ENCODE measurements around the gene CD200R1L. TPM values are rescaled to one million over a fixed set of nuclear protein-coding genes. Genes with fewer than 3 reads are reported as not detected.

CD200R1L gene
- total RNA-seq, 1 experiment from 2014 or later: not detected

DNA sequence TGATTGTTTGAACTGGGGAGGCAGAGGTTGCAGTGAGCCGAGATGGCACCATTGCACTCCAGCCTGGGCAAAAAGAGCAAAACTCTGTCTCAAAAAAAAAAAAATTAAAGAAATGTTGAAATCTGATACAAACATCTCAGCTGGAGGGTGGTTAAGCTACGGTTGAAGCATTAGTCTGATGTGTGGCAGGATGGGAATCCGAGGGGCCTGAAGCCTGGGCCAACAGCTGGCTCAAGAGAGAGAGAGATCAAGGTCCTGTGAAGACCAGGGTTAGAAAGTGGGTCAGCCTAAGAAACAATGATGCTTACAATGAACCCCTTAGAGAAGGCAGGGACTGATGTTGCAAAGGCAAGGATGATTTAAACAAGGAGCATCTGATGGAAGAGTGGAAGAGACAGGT, 69.8 kb downstream of the CD200R1L start:
- Histone ChIP-seq H4K5ac (ENCODE audit: insufficient read length, low read depth, low read length) (no peak overlapping the region), H2BK5ac (ENCODE audit: insufficient read length, low read length) (no peak overlapping the region), H2AFZ (ENCODE audit: low read length) (no peak overlapping the region), H3K9me3 (ENCODE audit: control insufficient read depth, low read depth, low read length) (no peaks in the 10 kb centered on the region), H3K4me2 (ENCODE audit: insufficient read depth, insufficient read length, low read length) (no peak overlapping the region), H2BK15ac (ENCODE audit: low read depth, low read length) (no peak overlapping the region), H2BK120ac (ENCODE audit: low read depth, low read length, poor library complexity, severe bottlenecking) (no peak overlapping the region), H3K14ac (ENCODE audit: insufficient read depth, low read length) (no peak overlapping the region), H3K79me1 (ENCODE audit: insufficient read depth, low read depth, low read length, poor library complexity, severe bottlenecking) (no peaks in the 10 kb centered on the region), H3K18ac (ENCODE audit: insufficient read length, low read depth, low read length) (no peak overlapping the region), H3K23me2 (ENCODE audit: insufficient read length, low read depth, low read length, poor library complexity, severe bottlenecking) (no peaks in the 10 kb centered on the region), H4K20me1 (ENCODE audit: control insufficient read depth, insufficient read depth, insufficient read length) (no peaks in the 10 kb centered on the region), H3K4ac (ENCODE audit: low read depth, low read length) (no peak overlapping the region), H3K79me2 (ENCODE audit: insufficient read depth, low read length) (no peaks in the 10 kb centered on the region), H3K23ac (ENCODE audit: insufficient read length, low read depth, low read length) (no peak overlapping the region), H3K56ac (ENCODE audit: insufficient read length, low read depth, low read length) (no peak overlapping the region), H2AK5ac (ENCODE audit: insufficient read length, low read length) (no peak overlapping the region), H3K27me3 (ENCODE audit: insufficient read depth, low read length) (no peaks in the 10 kb centered on the region), H3K9ac (ENCODE audit: extremely low read depth, insufficient read length, low read length) (no peak overlapping the region), H4K91ac (ENCODE audit: insufficient read length, low read depth, low read length) (no peak overlapping the region), H2BK20ac (ENCODE audit: low read depth, low read length, poor library complexity, severe bottlenecking) (no peak overlapping the region), H4K8ac (replicated peaks; ENCODE audit: insufficient read length, low read depth, low read length) (no peak overlapping the region), H3K27ac (ENCODE audit: insufficient read length, low read depth, low read length) (no peak overlapping the region), H3K4me1 (ENCODE audit: insufficient read depth, low read length) (no peaks in the 10 kb centered on the region), H3T11ph (ENCODE audit: low read length) (no peak overlapping the region), H2BK12ac (ENCODE audit: insufficient read length, low read depth, low read length) (no peak overlapping the region)
- no peaks in the 10 kb centered on the region for H3K9me3 Mint-ChIP-seq
- peaks cover 0 to 4% of the 10 kb centered on the region in 2 experiments; a peak in 2 of 4 replicates for H3K4me1 Mint-ChIP-seq
- H3K27me3 Mint-ChIP-seq (ENCODE audit: low read depth): no peaks in the 10 kb centered on the region
- TF ChIP-seq, protein P1, sequence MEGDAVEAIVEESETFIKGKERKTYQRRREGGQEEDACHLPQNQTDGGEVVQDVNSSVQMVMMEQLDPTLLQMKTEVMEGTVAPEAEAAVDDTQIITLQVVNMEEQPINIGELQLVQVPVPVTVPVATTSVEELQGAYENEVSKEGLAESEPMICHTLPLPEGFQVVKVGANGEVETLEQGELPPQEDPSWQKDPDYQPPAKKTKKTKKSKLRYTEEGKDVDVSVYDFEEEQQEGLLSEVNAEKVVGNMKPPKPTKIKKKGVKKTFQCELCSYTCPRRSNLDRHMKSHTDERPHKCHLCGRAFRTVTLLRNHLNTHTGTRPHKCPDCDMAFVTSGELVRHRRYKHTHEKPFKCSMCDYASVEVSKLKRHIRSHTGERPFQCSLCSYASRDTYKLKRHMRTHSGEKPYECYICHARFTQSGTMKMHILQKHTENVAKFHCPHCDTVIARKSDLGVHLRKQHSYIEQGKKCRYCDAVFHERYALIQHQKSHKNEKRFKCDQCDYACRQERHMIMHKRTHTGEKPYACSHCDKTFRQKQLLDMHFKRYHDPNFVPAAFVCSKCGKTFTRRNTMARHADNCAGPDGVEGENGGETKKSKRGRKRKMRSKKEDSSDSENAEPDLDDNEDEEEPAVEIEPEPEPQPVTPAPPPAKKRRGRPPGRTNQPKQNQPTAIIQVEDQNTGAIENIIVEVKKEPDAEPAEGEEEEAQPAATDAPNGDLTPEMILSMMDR (conservative IDR thresholded peaks at IDR 0.05): no peak
- no peak for DNase-seq
- H3K4me3 Mint-ChIP-seq: no peak overlapping the region
- WGBS (ENCODE audit: extremely low coverage, insufficient read length, low lambda C conversion rate): no CpG with 5 or more reads among the region's 3 CpGs
- no peaks in the 10 kb centered on the region for H3K36me3 Mint-ChIP-seq (ENCODE audit: insufficient read depth in 1 of 3, low read depth in 3 of 3)
- H3K27ac Mint-ChIP-seq: no peak overlapping the region; a peak in 1 of 7 replicates
